ENCODE data around the gene CCDC33.

- no peak for TF ChIP-seq CTCF (IDR thresholded peaks at IDR 0.05)
- TF ChIP-seq POLR2AphosphoS5 (IDR thresholded peaks at IDR 0.05): no peak
- TF ChIP-seq POLR2A (IDR thresholded peaks at IDR 0.05): no peak
Measured at GRCh38 chr15:74332611-74333010, 96.5 kb downstream of the CCDC33 start.
